Measurements from ENCODE around the gene PROSER3.

The PROSER3 gene

DNA sequence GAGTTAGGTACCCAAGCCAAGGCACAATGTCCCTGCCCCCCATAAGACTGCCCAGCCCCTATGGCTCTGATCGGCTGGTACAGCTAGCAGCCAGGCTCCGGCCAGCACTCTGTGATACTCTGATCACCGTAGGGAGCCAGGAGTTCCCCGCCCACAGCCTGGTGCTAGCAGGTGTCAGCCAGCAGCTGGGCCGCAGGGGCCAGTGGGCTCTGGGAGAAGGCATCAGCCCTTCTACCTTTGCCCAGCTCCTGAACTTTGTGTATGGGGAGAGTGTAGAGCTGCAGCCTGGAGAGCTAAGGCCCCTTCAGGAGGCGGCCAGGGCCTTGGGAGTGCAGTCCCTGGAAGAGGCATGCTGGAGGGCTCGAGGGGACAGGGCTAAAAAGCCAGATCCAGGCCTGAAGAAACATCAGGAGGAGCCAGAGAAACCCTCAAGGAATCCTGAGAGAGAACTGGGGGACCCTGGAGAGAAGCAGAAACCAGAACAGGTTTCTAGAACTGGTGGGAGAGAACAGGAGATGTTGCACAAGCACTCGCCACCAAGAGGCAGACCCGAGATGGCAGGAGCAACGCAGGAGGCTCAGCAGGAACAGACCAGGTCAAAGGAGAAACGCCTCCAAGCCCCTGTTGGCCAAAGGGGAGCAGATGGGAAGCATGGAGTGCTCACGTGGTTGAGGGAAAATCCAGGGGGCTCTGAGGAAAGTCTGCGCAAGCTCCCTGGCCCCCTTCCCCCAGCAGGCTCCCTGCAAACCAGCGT is 43.2 kb upstream of the PROSER3 start:
- H3K4me3 ChIP-seq (ENCODE audit: low read depth, low read length) = no peak overlapping the region
- TF ChIP-seq, protein P1, sequence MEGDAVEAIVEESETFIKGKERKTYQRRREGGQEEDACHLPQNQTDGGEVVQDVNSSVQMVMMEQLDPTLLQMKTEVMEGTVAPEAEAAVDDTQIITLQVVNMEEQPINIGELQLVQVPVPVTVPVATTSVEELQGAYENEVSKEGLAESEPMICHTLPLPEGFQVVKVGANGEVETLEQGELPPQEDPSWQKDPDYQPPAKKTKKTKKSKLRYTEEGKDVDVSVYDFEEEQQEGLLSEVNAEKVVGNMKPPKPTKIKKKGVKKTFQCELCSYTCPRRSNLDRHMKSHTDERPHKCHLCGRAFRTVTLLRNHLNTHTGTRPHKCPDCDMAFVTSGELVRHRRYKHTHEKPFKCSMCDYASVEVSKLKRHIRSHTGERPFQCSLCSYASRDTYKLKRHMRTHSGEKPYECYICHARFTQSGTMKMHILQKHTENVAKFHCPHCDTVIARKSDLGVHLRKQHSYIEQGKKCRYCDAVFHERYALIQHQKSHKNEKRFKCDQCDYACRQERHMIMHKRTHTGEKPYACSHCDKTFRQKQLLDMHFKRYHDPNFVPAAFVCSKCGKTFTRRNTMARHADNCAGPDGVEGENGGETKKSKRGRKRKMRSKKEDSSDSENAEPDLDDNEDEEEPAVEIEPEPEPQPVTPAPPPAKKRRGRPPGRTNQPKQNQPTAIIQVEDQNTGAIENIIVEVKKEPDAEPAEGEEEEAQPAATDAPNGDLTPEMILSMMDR (conservative IDR thresholded peaks at IDR 0.05; ENCODE audit: low read depth, low read length) = no peak
- no peak for DNase-seq (ENCODE audit: low read depth)

DNA sequence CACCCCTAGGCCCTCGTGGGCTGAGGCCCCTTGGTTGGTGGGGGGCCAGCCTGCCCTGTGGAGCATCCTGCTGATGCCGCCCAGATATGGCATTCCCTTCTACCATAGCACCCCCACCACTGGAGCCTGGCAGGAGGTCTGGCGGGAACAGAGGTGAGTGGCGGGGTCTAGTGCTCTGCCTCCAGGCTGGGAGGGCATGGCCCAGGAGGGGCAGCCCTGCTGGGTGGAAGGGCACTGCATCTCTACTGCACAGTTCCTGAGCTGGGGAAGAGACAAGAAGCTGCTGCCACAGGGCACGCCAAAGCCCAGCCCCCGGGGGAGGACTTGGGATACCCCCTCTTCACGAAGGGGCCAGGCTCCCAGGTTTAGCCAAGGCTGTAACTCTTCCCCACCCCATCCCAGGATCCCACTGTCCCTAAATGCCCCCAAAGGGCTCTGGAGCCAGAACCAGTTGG is 42.6 kb upstream of the PROSER3 start:
- no peak overlapping the region for H3K4me3 ChIP-seq (ENCODE audit: low read depth, low read length)
- no peak for DNase-seq (ENCODE audit: low read depth)
- TF ChIP-seq, protein P1 (conservative IDR thresholded peaks at IDR 0.05; ENCODE audit: low read depth, low read length) = no peak

DNA sequence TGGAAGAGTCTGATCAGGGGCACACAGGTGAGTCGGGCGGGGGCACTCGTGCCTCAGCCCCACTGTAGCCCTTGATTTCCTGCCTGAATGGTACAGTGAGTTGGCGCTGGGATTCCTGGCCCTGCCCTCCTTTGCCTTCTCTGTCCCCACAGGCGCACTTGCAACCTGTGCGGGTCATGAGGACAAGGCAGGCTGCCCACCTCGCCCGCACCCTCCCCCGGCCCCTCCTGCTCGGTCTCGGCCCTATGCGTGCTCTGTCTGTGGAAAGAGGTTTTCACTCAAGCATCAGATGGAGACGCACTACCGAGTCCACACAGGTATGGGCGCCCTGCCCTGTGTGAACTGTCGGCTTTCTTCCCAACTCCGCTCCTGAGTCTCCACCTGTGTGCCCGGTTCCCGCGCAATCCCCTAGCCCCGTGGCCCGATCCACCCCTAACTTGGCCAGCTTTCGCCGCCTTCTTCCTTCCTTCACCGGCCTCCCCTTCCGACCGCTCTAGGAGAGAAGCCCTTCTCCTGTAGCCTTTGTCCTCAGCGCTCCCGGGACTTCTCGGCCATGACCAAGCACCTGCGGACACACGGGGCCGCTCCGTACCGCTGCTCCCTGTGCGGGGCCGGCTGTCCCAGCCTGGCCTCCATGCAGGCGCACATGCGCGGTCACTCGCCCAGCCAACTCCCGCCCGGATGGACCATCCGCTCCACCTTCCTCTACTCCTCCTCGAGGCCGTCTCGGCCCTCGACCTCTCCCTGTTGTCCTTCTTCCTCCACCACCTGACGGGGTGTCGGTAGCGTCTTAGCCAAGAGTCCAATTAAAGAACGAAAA is 41.8 kb upstream of the PROSER3 start:
- DNase-seq (ENCODE audit: low read depth) = peak; percentile 41
- peak overlapping the region; percentile 85 for H3K4me3 ChIP-seq (ENCODE audit: low read depth, low read length)
- TF ChIP-seq, protein P1 (conservative IDR thresholded peaks at IDR 0.05; ENCODE audit: low read depth, low read length) = no peak

DNA sequence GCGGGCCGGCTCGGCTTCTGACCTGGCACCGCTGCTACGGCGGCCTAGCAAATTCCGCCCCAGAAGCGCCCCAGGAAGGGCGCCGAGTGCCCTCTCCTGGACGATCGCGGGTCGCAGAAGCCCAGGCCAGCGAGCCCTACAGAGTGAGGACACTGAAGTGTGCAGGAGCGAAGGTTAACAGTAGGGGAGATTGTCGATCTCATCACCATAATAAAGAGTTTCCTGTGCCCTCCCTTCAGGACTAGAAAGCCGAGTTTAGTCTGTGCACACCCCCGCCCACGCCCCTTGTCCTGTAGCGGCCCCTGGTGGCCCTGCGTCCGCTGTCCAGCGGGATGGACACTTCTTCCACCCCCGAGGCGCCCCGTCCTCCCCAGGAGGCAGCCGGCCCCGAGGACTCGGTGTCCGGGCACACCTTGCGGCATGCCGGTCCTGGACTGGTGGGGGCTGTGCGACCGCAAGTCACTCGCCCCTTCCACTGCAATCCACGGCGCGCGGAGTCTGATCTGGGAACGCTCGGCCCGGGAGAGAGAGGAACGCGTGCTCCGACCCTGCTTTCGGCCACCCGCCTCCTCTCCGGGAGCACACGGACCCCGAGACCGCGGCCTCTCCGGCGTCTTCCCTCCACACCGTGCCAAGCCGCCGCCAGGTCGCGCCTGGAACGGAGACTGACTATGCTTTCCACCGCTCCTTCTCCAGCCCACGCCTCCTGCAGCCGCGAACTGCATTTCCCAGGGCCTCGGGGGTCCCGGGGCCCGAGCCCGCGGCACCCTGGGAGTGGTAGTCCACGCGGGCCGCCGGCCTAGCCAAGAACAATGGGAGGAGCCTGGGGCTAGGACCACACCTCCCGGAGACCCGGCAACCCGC is 40.9 kb upstream of the PROSER3 start:
- DNase-seq (ENCODE audit: low read depth) = peak; percentile 97
- peak overlapping the region; percentile 85 for H3K4me3 ChIP-seq (ENCODE audit: low read depth, low read length)
- TF ChIP-seq, protein P1 (conservative IDR thresholded peaks at IDR 0.05; ENCODE audit: low read depth, low read length) = peak; percentile 85

DNA sequence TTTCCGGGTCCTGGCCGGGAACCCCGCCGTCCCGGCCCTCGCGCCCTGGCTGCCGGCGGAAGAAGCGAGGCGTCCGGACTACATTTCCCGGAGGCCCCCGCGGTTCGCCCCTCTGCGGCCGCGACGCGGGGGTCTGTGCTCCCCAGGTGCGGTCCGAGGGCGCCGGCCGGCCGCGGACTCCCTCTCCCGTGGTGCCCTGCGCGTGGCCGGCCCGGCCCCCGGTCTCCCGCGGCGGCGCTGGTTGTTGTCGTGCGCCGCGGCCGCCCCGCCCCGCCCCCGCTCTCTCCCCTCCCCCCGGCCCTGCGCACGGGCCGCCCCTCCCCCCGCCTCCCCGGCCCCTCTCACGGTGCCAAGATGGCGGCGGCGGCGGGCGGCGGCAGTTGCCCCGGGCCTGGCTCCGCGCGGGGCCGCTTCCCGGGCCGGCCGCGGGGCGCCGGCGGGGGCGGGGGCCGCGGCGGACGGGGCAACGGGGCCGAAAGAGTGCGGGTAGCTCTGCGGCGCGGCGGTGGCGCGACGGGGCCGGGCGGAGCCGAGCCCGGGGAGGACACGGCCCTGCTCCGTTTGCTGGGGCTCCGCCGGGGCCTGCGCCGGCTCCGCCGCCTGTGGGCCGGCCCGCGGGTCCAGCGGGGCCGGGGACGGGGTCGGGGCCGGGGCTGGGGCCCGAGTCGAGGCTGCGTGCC is 40.2 kb upstream of the PROSER3 start, which contains the start of gene KMT2B:
KMT2B (plus strand) TSS at position 339 of the 680 bp plus-strand sequence; CDS start at position 355, 16 bp downstream.
- TF ChIP-seq, protein P1 (conservative IDR thresholded peaks at IDR 0.05; ENCODE audit: low read depth, low read length) = no peak
- H3K4me3 ChIP-seq (ENCODE audit: low read depth, low read length) = peak within 1 kb of the TSS; percentile 85
- no peak for DNase-seq (ENCODE audit: low read depth)
